T47D (cell line): ENCODE measurements around the gene OMG.
"Not testable (repeated sequence)": the region's sequence is repeated elsewhere in the genome, so short reads cannot be mapped to it uniquely, and the experiment has no call there.

Source experiments
- DNase-seq, 2 experiments: peaks; one replicate each; pipeline versions ENCODE4 v3.0.0 to v3.0.0-alpha.2; 2011 to 2012; ENCODE audit warnings: low read depth in 1 of 2, low spot score in 1 of 2
- JUND ChIP-seq: IDR thresholded peaks from 2 replicates; pipeline ENCODE4 v1.6.1; 2012; ENCODE audit warnings: low read depth
- in situ Hi-C: cut with HindIII; loops from 2 replicates; pipeline ENCODE4 v1.10.0; 2016; ENCODE audit warnings: low sequenced_read_pairs, low pct_unique_long_range_greater_than_20kb

OMG gene, protein sequence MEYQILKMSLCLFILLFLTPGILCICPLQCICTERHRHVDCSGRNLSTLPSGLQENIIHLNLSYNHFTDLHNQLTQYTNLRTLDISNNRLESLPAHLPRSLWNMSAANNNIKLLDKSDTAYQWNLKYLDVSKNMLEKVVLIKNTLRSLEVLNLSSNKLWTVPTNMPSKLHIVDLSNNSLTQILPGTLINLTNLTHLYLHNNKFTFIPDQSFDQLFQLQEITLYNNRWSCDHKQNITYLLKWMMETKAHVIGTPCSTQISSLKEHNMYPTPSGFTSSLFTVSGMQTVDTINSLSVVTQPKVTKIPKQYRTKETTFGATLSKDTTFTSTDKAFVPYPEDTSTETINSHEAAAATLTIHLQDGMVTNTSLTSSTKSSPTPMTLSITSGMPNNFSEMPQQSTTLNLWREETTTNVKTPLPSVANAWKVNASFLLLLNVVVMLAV

DNA sequence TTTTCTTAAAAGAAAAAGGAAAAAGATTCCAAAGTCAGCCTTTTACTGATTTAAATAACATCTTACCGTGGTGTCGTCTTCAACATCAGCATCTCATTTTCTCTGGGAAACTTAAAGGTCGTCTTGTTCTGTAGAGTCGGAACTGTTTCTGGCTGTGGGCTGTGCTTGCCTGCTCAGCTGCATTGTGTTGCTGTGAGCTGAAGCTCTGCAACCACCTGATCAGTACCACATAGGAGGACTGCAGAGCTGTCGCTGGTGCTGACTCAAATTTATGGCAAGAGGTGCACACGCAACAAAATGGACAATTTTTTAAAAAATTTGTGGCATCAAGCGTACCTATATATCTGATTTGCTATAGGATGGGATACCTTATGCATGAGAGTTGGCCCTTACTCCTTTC, at the start of gene OMG:
TSS of gene OMG (minus strand) at position 150 of the 400 bp plus-strand sequence. CDS start 908 bp downstream, outside the sequence.
- DNase-seq = no peak
- no peak for TF ChIP-seq JUND
- in situ Hi-C loops = no loop called here

DNA sequence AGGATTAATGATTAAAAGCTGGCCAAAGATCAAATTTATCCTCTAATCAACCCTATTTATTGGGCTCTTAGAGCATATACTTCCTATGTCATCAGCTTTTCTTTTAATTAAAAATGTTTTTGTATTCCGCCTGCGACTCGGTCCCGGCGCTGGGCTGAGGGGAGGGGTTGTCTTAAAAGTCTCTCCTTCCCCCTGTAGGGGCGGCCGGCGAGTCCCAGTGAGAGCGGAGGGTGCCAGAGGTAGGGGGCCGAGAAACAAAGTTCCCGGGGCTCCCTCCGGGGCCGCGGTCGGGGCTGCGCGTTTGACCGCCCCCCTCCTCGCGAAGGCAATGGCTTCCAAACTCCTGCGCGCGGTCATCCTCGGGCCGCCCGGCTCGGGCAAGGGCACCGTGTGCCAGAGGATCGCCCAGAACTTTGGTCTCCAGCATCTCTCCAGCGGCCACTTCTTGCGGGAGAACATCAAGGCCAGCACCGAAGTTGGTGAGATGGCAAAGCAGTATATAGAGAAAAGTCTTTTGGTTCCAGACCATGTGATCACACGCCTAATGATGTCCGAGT, 48.2 kb upstream of the OMG start:
- DNase-seq, in situ Hi-C loops: not testable (repeated sequence)

GRCh38 chr17:31339906-31340661, 43.0 kb upstream of the OMG start:
- in situ Hi-C loops = no loop called here
- DNase-seq = no peak

DNA sequence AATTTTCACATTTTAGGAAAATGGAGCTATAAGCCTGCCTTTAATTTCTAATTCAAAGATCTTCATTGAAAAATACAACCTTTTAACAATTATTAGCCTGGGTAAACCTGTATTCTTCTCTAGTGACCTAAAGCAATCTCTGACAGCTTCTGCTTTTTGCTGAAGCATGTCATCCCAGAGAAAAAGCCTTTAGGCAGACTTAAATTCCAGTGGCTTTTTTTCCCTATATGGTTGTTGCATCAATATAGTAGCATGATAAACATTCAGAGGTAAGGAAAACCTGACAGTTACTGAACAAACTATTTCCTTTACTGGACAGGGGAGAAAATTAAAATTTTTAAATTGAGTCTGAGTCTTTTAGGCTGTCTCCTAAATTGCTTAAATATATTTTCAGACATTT, 32.2 kb upstream of the OMG start:
- in situ Hi-C loops = no loop called here
- no peak for DNase-seq
- TF ChIP-seq JUND = no peak

More at GRCh38 chr17:31339906-31340661, 43.0 kb upstream of the OMG start:
- no peak for TF ChIP-seq JUND

DNA sequence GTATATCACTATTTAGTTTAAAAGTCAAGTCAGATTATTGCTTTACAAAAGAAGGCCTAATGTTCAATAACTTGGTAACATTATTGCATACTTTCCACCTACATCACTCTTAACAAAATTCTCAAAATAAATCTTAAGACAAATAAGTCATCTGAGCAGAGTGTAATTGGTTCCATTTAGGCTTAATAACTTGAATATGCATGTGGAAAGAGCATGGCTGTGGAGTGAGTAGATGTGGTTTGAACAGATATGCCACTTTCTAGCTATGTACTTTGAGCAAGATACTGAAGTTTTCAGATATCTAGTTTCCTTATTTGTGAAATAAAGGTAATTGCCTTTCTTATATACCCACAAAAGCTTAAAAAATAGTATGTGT, 31.1 kb upstream of the OMG start:
- TF ChIP-seq JUND = no peak
- in situ Hi-C loops = no loop called here
- DNase-seq = no peak

DNA sequence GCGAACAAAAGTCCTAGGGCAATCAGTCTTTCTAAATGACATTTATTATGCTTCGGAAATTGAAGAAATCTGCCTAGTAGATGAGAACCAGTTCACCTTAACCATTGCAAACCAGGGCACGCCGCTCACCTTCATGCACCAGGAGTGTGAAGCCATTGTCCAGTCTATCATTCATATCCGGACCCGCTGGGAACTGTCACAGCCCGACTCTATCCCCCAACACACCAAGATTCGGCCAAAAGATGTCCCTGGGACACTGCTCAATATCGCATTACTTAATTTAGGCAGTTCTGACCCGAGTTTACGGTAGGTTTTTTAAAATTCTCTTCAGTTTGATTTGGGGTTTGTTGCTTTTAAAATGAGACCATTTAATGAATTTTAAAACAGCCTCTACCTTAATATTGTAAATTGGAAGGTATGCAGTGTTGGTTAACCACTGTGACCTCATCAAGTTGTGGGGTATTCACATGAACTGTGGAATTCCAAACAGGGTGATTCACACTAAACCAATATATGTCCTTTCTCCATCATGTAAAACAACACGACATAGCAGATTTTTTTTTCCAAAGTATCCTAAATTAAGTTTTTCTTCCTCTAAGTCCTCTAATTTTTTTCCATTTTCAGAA, 30.6 kb upstream of the OMG start:
- no peak for TF ChIP-seq JUND
- DNase-seq = no peak
- in situ Hi-C loops = no loop called here

DNA sequence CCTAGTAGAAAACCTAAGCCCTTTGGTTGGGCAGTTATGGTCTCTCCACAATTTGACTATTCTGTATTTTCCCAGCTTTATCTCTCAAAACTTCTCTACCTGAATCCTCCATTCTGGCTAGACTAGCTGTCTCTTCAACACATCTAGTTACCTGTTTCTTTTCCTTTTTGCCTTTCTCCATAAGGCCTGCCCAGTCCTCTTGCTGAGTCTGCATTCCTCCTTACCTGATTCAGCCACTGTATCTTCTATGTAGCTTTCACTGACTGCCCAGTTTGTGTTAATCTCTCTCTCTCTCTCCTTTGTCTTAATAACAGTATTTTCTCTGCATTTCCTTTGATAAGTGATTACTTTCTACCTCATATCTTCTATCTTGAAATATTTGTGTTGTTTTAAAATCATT, 26.5 kb upstream of the OMG start:
- DNase-seq = no peak
- in situ Hi-C loops = no loop called here
- no peak for TF ChIP-seq JUND

DNA sequence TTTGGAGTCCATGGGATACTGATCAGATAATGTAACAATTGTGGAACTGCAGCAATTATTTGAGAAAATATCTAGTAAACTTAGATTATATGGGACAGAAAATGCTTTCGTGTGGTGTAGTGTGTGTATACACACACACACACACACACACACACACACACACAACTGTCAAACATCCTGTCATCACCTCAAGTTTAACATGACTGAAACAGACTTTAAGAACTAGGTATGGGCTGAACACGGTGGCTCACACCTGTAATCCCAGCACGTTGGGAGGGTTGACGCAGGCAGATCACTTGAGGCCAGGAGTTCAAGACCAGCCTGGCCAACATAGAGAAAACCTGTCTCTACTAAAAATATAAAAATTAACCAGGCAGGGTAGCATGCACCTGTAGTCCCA, 24.9 kb upstream of the OMG start:
- in situ Hi-C loops = no loop called here
- DNase-seq = no peak

GRCh38 chr17:31321481-31321880, 24.4 kb upstream of the OMG start, which contains the start of gene EVI2A:
Gene EVI2A, minus strand, starts transcription at chr17:31321622. Its CDS starts 2,609 bp downstream, at chr17:31319013.
- TF ChIP-seq JUND = no peak
- in situ Hi-C loops = no loop called here
- DNase-seq = no peak

More for the DNA sequence above, 24.9 kb upstream of the OMG start:
- TF ChIP-seq JUND = no peak

GRCh38 chr17:31320791-31321190, 23.8 kb upstream of the OMG start:
- DNase-seq = no peak
- in situ Hi-C loops = no loop called here
- no peak for TF ChIP-seq JUND

- in situ Hi-C loops = no loop called here
- no peak for DNase-seq
- TF ChIP-seq JUND = no peak
Measured at GRCh38 chr17:31320241-31320640, 23.2 kb upstream of the OMG start.

DNA sequence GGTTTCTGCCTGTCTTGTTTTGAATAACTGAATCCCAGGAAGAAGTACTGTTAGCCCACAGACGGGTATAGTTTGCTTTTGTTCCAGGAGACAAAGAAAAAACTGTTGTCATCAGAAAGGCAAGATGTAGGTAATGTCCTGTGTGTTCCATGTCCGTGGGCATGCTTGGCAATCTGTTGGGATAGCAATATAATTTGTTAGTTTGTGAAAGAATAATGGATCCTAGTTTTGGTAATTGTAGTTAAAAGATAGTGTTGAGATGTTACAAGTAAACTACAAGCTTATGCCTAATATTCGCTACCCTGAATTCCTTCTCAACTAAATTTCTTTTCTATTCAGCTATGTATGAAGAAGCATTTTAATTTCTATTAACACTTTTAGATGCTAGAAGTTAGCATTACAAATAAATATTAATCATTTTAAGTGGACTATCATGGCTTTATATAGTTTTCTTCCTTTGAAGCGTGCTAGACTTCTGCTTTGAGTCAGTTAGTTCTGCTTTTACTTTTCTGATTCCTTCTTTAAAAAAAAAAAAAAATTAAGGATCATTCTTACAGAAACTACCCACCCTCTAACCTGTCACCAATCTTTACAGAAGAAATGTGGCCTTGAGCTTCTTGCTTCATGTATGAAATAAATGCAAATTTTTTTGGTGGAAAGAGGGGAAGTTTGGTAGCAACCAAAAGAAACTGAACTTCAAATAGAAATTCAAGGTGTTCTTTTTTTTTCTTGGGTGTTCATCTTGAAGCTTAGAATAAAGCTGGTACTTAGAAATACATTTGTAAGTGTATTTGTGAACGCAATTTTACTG, 22.0 kb upstream of the OMG start:
- in situ Hi-C loops = no loop called here
- no peak for DNase-seq
- TF ChIP-seq JUND = no peak
